IPS-15b (cell line): ENCODE measurements around the gene ASB10.

Experiments
- H3K27me3 ChIP-seq: one replicate; pipeline ENCODE4 v1.6.1; 2013; ENCODE audit warnings: low read length; ENCODE audit not compliant: control insufficient read depth, insufficient read depth
- H3K36me3 ChIP-seq: one replicate; pipeline ENCODE4 v1.6.1; 2013; ENCODE audit warnings: low read length; ENCODE audit not compliant: control insufficient read depth, insufficient read depth
- H3K4me1 ChIP-seq: one replicate; pipeline ENCODE4 v1.6.1; 2013; ENCODE audit warnings: mild to moderate bottlenecking, low read length; ENCODE audit not compliant: control insufficient read depth, insufficient read depth
- H3K4me3 ChIP-seq: one replicate; pipeline ENCODE4 v1.5.1; 2013; ENCODE audit warnings: low read depth, low read length
- H3K9ac ChIP-seq: one replicate; pipeline ENCODE4 v1.6.1; 2013; ENCODE audit warnings: low read depth, mild to moderate bottlenecking, low read length
- H3K9me3 ChIP-seq: one replicate; pipeline ENCODE4 v1.6.1; 2013; ENCODE audit warnings: mild to moderate bottlenecking, low read length; ENCODE audit not compliant: control insufficient read depth, insufficient read depth

ASB10 gene

GRCh38 chr7:151179287-151179860 lies 7.7 kb downstream of the ASB10 start:
- H3K4me3 ChIP-seq, result no peak overlapping the region
- no peaks in the 10 kb centered on the region for H3K9me3 ChIP-seq
- no peaks in the 10 kb centered on the region for H3K36me3 ChIP-seq
- no peak overlapping the region for H3K9ac ChIP-seq
- H3K4me1 ChIP-seq, result no peaks in the 10 kb centered on the region
- peaks cover 26% of the 10 kb centered on the region for H3K27me3 ChIP-seq

DNA sequence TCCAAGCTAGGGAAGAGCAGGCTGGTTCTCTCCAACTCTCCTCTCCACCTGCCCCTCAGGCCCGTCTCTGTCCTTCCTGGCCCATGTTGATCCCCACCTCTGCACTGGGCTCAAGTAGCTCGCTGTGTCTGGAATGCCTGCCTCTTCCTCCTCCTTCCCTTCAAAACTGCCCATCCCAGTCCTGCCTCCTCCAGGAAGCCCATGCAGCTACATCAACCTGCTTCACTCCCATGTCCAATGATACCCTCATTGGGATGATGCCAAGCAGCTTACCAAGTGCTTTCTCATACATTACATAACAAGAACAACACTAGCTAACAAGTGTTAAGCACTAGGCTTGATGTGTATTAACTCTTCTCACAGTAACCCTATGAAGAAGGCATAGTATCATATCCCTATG lies 8.2 kb downstream of the ASB10 start:
- H3K27me3 ChIP-seq, result peaks cover 26% of the 10 kb centered on the region

DNA sequence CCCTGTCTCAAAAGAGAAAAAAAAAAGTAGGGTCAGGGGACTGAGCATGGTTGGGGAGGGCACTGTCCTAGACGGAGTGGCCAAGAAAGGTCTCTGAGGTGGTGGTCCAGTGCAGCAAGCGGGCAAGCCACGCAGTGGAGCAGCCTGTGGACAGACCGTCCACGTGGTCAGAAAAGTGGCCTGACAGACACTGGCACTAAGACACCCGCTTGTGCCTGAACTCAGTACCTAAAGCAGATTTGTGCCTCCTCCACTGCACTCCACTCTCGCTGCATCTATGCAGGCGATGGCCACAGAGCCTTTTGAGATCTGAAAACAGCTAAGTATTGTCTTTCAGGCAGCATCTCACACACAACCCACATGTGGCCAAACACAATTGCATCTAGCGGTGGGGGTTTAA lies 8.8 kb downstream of the ASB10 start:
- peaks cover 31% of the 10 kb centered on the region for H3K27me3 ChIP-seq
- no peaks in the 10 kb centered on the region for H3K4me1 ChIP-seq
- peaks cover 2% of the 10 kb centered on the region for H3K9me3 ChIP-seq
- H3K9ac ChIP-seq, result no peak overlapping the region
- H3K36me3 ChIP-seq, result no peaks in the 10 kb centered on the region
- no peak overlapping the region for H3K4me3 ChIP-seq

More for the DNA sequence above, 8.2 kb downstream of the ASB10 start:
- Histone ChIP-seq H3K4me1 (no peaks in the 10 kb centered on the region), H3K9ac (no peak overlapping the region), H3K4me3 (no peak overlapping the region), H3K9me3 (no peaks in the 10 kb centered on the region), H3K36me3 (no peaks in the 10 kb centered on the region)

- no peak overlapping the region for H3K9ac ChIP-seq
- no peaks in the 10 kb centered on the region for H3K4me1 ChIP-seq
- H3K27me3 ChIP-seq, result peaks cover 38% of the 10 kb centered on the region
- no peaks in the 10 kb centered on the region for H3K36me3 ChIP-seq
- no peak overlapping the region for H3K4me3 ChIP-seq
- H3K9me3 ChIP-seq, result peaks cover 6% of the 10 kb centered on the region
Measured at GRCh38 chr7:151177310-151177709, 9.7 kb downstream of the ASB10 start.

DNA sequence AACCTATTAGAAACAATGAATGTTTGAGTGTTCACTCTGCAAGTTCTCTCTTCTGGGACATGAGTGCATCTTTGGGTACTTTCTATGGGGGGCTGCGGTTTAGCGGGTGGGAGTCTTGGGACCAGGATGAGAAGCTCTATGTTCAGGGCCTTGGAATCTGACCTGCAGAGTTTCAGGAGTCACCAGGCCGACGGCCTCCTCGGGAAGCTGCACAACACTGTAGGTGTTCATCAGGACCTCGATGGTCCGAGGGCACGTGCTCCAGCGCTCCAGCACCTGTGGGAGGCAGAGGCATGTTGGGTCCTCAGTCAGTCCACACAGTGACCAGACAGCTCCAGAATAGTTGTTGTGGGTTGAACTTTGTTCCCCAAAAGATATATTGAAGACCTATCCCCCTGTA lies 10.6 kb downstream of the ASB10 start:
- Histone ChIP-seq H3K27me3 (peaks cover 45% of the 10 kb centered on the region), H3K4me1 (no peaks in the 10 kb centered on the region), H3K36me3 (no peaks in the 10 kb centered on the region), H3K4me3 (no peak overlapping the region), H3K9me3 (peaks cover 6% of the 10 kb centered on the region), H3K9ac (no peak overlapping the region)

- Histone ChIP-seq H3K9ac (no peak overlapping the region), H3K4me1 (no peaks in the 10 kb centered on the region), H3K27me3 (peaks cover 50% of the 10 kb centered on the region), H3K4me3 (no peak overlapping the region), H3K36me3 (no peaks in the 10 kb centered on the region), H3K9me3 (peaks cover 6% of the 10 kb centered on the region)
Measured at GRCh38 chr7:151175793-151176311, 11.2 kb downstream of the ASB10 start.

- Histone ChIP-seq H3K4me3 (no peak overlapping the region), H3K9me3 (peaks cover 6% of the 10 kb centered on the region), H3K9ac (no peak overlapping the region), H3K4me1 (no peaks in the 10 kb centered on the region), H3K27me3 (peaks cover 56% of the 10 kb centered on the region), H3K36me3 (no peaks in the 10 kb centered on the region)
Measured at GRCh38 chr7:151175047-151175792, 11.8 kb downstream of the ASB10 start.

GRCh38 chr7:151174246-151175046 lies 12.6 kb downstream of the ASB10 start:
- no peaks in the 10 kb centered on the region for H3K36me3 ChIP-seq
- no peak overlapping the region for H3K4me3 ChIP-seq
- H3K27me3 ChIP-seq, result peaks cover 63% of the 10 kb centered on the region
- no peaks in the 10 kb centered on the region for H3K4me1 ChIP-seq
- H3K9me3 ChIP-seq, result peaks cover 6% of the 10 kb centered on the region
- no peak overlapping the region for H3K9ac ChIP-seq

- no peaks in the 10 kb centered on the region for H3K4me1 ChIP-seq
- peaks cover 6% of the 10 kb centered on the region for H3K9me3 ChIP-seq
- peaks cover 66% of the 10 kb centered on the region for H3K27me3 ChIP-seq
- H3K4me3 ChIP-seq, result no peak overlapping the region
- H3K9ac ChIP-seq, result no peak overlapping the region
- no peaks in the 10 kb centered on the region for H3K36me3 ChIP-seq
Measured at GRCh38 chr7:151173386-151174245, 13.4 kb downstream of the ASB10 start.

- Histone ChIP-seq H3K4me1 (peaks cover 2% of the 10 kb centered on the region), H3K36me3 (no peaks in the 10 kb centered on the region), H3K9me3 (peaks cover 6% of the 10 kb centered on the region), H3K9ac (no peak overlapping the region), H3K27me3 (peaks cover 67% of the 10 kb centered on the region), H3K4me3 (no peak overlapping the region)
Measured at GRCh38 chr7:151172273-151173141, 14.5 kb downstream of the ASB10 start.
